K562 (cell line): ENCODE data around the gene ZFYVE28. TPM values are rescaled to one million over a fixed set of nuclear protein-coding genes. Genes with fewer than 3 reads are reported as not detected.
A peak's percentile ranks its signal among the peaks of the same experiment; 100 is the strongest.

Experiments
- ATAC-seq: fragments of 200-7000 bp; cut with Tn5 transposase; 3 replicates; pipeline ENCODE4 v1.9.1; 2020; ENCODE audit warnings: moderate library complexity
- BruUV-seq: library from RNA; stranded (reverse); fragments of 400-500 nt; replicated peaks from 2 replicates; lab custom pipeline; 2021; lab: Mats Ljungman, UMichigan
- CTCF ChIA-PET: fragments of 300-600 bp; formaldehyde crosslinking; extraction: SDS; loops from one replicate; lab custom pipeline; 2021; ENCODE audit warnings: low intra/inter-chr PET ratio; lab: Yijun Ruan, JAX
- POLR2A ChIA-PET: fragments of 300-600, 350-650 bp; sonication (Branson Sonifier 250); formaldehyde crosslinking; extraction: SDS; loops from one replicate; lab custom pipeline; 2021; ENCODE audit warnings: antibody characterized with exemption, inconsistent platforms; lab: Yijun Ruan, JAX
- DNase-seq, 4 experiments: peaks; one replicate each; pipeline versions ENCODE4 v3.0.0 to v3.0.0-alpha.2; 2011 to 2018; ENCODE audit warnings: low spot score in 3 of 4, mixed read lengths in 3 of 4; ENCODE audit errors: extremely low read depth in 1 of 4
- FAIRE-seq: peaks from 2 replicates; lab custom pipeline; 2011; peaks lifted over from hg19 to GRCh38; lab: Jason Lieb, UNC
- H2AFZ ChIP-seq: 2 replicates; pipeline ENCODE4 v1.6.0; 2011; ENCODE audit warnings: low read depth, low read length, control low read depth, inconsistent platforms
- H3K27ac ChIP-seq: fragments of 200-600 bp; 3 replicates; pipeline ENCODE4 v1.8.0; 2011; ENCODE audit warnings: low read depth, mild to moderate bottlenecking, control low read depth, inconsistent platforms, low read length, moderate library complexity, mixed read lengths; ENCODE audit errors: extremely low read depth
- H3K27me3 ChIP-seq, 2 experiments: fragments of 300-600 bp in 1 of 2; 2 replicates in 1 of 2; 3 replicates in 1 of 2; pipeline versions ENCODE4 v1.6.0 to v1.8.0; 2011; ENCODE audit warnings: inconsistent platforms in 2 of 2, low read length in 2 of 2, mild to moderate bottlenecking in 1 of 2, mixed read lengths in 1 of 2, moderate library complexity in 1 of 2; ENCODE audit not compliant: control insufficient read depth in 2 of 2, insufficient read depth in 2 of 2
- H3K36me3 ChIP-seq: fragments of 300-600 bp; 3 replicates; pipeline ENCODE4 v1.8.0; 2011; ENCODE audit warnings: mild to moderate bottlenecking, low read length, inconsistent platforms; ENCODE audit not compliant: control insufficient read depth, insufficient read depth
- H3K4me1 ChIP-seq, 2 experiments: fragments of 200-600 bp in 1 of 2; replicated peaks in 1 of 2; 2 replicates in 1 of 2; 3 replicates in 1 of 2; pipeline versions ENCODE4 v1.5.1 to v1.8.0; 2011; ENCODE audit warnings: inconsistent platforms in 2 of 2, low read length in 2 of 2, mild to moderate bottlenecking in 1 of 2, mixed read lengths in 1 of 2, moderate library complexity in 1 of 2; ENCODE audit not compliant: control insufficient read depth in 2 of 2, insufficient read depth in 2 of 2
- H3K4me2 ChIP-seq: 2 replicates; pipeline ENCODE4 v1.6.1; 2011; ENCODE audit warnings: low read length, control low read depth, inconsistent platforms, mixed read lengths; ENCODE audit not compliant: insufficient read depth
- H3K4me3 ChIP-seq: fragments of 200-600 bp; sonication (generic), shearing (Covaris generic); 2 replicates; pipeline ENCODE4 v1.5.1; 2016; ENCODE audit warnings: control low read depth, inconsistent platforms
- H3K79me2 ChIP-seq: fragments of 200-600 bp; 3 replicates; pipeline ENCODE4 v1.8.0; 2011; ENCODE audit warnings: low read length, inconsistent platforms; ENCODE audit not compliant: control insufficient read depth, insufficient read depth
- H3K9ac ChIP-seq, 2 experiments: 2 replicates each; pipeline versions ENCODE4 v1.6.0 to v1.6.1; 2011; ENCODE audit warnings: low read depth in 2 of 2, low read length in 2 of 2, control low read depth in 1 of 2, inconsistent platforms in 1 of 2, mild to moderate bottlenecking in 1 of 2, mixed read lengths in 1 of 2; ENCODE audit not compliant: insufficient read depth in 1 of 2
- H3K9me1 ChIP-seq: one replicate; pipeline ENCODE4 v1.6.0; 2011; ENCODE audit warnings: inconsistent platforms, mild to moderate bottlenecking, low read length, moderate library complexity; ENCODE audit not compliant: control insufficient read depth, insufficient read depth
- H3K9me3 ChIP-seq: replicated peaks from 2 replicates; pipeline ENCODE4 v1.5.1; 2011; ENCODE audit warnings: low read depth, low read length, inconsistent platforms; ENCODE audit not compliant: control insufficient read depth, insufficient read depth
- H4K20me1 ChIP-seq: replicated peaks from 2 replicates; pipeline ENCODE4 v1.6.1; 2011; ENCODE audit warnings: low read length, inconsistent platforms, mixed read lengths; ENCODE audit not compliant: control insufficient read depth, insufficient read depth
- CREB3 ChIP-seq: fragments of 450-650 bp; conservative IDR thresholded peaks from 2 replicates; pipeline ENCODE4 v1.6.1; 2016; ENCODE audit warnings: missing genetic modification characterization, low read depth, mild to moderate bottlenecking, missing compliant biosample characterization, moderate library complexity
- CREM ChIP-seq: IDR thresholded peaks from 2 replicates; pipeline ENCODE4 v1.6.1; 2014; ENCODE audit warnings: antibody characterized with exemption, low read depth
- DACH1 ChIP-seq: fragments of 450-650 bp; IDR thresholded peaks from 2 replicates; pipeline ENCODE4 v1.6.1; 2018; ENCODE audit not compliant: partially characterized antibody
- EZH2 ChIP-seq: IDR thresholded peaks from 2 replicates; pipeline ENCODE4 v1.6.1; 2012; ENCODE audit warnings: low read depth, mild to moderate bottlenecking, inconsistent platforms, low read length, borderline replicate concordance
- HMGN3 ChIP-seq: IDR thresholded peaks from 2 replicates; pipeline ENCODE4 v1.6.1; 2011; ENCODE audit warnings: borderline replicate concordance, low read depth, mild to moderate bottlenecking, mixed read lengths, low read length; ENCODE audit not compliant: insufficient read length; ENCODE audit errors: extremely low read depth
- NELFE ChIP-seq: IDR thresholded peaks from 2 replicates; pipeline ENCODE4 v1.6.1; 2011; ENCODE audit warnings: mild to moderate bottlenecking; ENCODE audit not compliant: insufficient read depth, insufficient read length
- PTBP1 ChIP-seq: fragments of 200-400 bp; formaldehyde crosslinking; IDR thresholded peaks from 2 replicates; pipeline ENCODE4 v1.6.1; 2017; ENCODE audit warnings: low read depth, low read length
- SRSF7 ChIP-seq: fragments of 200-400 bp; formaldehyde crosslinking; optimal IDR thresholded peaks from 2 replicates; pipeline ENCODE3; 2017; ENCODE audit warnings: mild to moderate bottlenecking, low read depth, low read length
- UBTF ChIP-seq, 2 experiments: IDR thresholded peaks; 2 replicates each; pipeline ENCODE4 v1.6.1; 2012; ENCODE audit warnings: improper control_type of control experiment in 2 of 2, low read depth in 2 of 2, low read length in 2 of 2, borderline replicate concordance in 1 of 2
- ZEB2 ChIP-seq: fragments of 450-650 bp; IDR thresholded peaks from 2 replicates; pipeline ENCODE4 v1.6.1; 2016
- ZNF143 ChIP-seq: sonication (generic); formaldehyde crosslinking; IDR thresholded peaks from 2 replicates; pipeline ENCODE4 v1.9.0; 2022; ENCODE audit warnings: mild to moderate bottlenecking, missing genetic modification reagents
- WGBS: fragments of 100-300 bp; shearing (Covaris generic); methylation state at CpG from one replicate; pipeline ENCODE4 v1.1.6; 2016; ENCODE audit warnings: low coverage, mixed read lengths; ENCODE audit not compliant: insufficient coverage; ENCODE audit errors: missing lambda C conversion rate; 5-methylcytosine and 5-hydroxymethylcytosine counted together
- in situ Hi-C: fragments of 300-500 bp; cut with MboI; formaldehyde crosslinking; loops from 4 replicates; pipeline ENCODE4 v1.15.0; 2018; ENCODE audit warnings: inconsistent platforms, mixed read lengths
- intact Hi-C: fragments of 100-400 bp; cut with micrococcal nuclease; formaldehyde crosslinking; loops from 2 replicates; pipeline ENCODE4 v1.14.2; 2022
- polyA plus RNA-seq, 8 experiments: library from polyadenylated mRNA; depleted of rRNA in 4 of 8; stranded (reverse) in 5 of 8; unstranded in 3 of 8; fragments of >200 nt; fragmentation: Nextera tagmentation in 2 of 8; fragmentation: Illumina TruSeq in 1 of 8; extraction: Ambion mirVana in 2 of 8; extraction: Trizol in 1 of 8; gene quantifications; 2 replicates each; pipeline versions ENCODE4 v1.2.1 to v1.2.3, GENCODE V29; 2011 to 2014; ENCODE audit warnings: inconsistent platforms in 1 of 8, missing spikeins in 1 of 8
- total RNA-seq, 7 experiments: library from RNA; depleted of rRNA in 6 of 7; stranded (reverse); fragments of >200 nt in 6 of 7; fragmentation: Illumina TruSeq in 2 of 7; extraction: Trizol in 2 of 7; gene quantifications; 2 replicates each; pipeline versions ENCODE4 v1.2.1 to v1.2.3, GENCODE V29; 2011 to 2021; ENCODE audit warnings: low replicate concordance in 1 of 7

The ZFYVE28 gene
- total and polyA plus RNA-seq, 9 of the 15 experiments (the other 6 are each of a cell fraction or from before 2014, with no cell fraction given), result 1.3 to 24.8 (median 8.9) TPM

- intact Hi-C loops, result no loop called here
- no TSS peak for BruUV-seq
- Histone ChIP-seq H3K9ac (peak overlapping the region; percentile 32 to 92), H3K27ac (peak overlapping the region; percentile 79), H2AFZ (0 out of 2 replicates have a peak overlapping the region, but pooled peaks have one; percentile 5), H3K27me3 (no peaks in the 10 kb centered on the region), H3K4me1 (peaks cover 46 to 76% of the 10 kb centered on the region in 2 experiments), H3K4me3 (no peak overlapping the region), H3K9me3 (no peaks in the 10 kb centered on the region), H4K20me1 (no peaks in the 10 kb centered on the region), H3K36me3 (peaks cover 12% of the 10 kb centered on the region; the same call in 1 of the 3 replicates), H3K79me2 (peaks cover 76% of the 10 kb centered on the region), H3K4me2 (peak overlapping the region; percentile 72), H3K9me1 (peaks cover 6% of the 10 kb centered on the region)
- WGBS, result 1% methylated on average over 9 of the region's 9 CpGs
- in situ Hi-C loops, result no loop called here
- ChIA-PET CTCF (no interaction called here), POLR2A (interaction anchor here (0.5 to 1.2 kb wide), 7 partner anchors 8 to 59 kb away, joined by 3 to 5 read pairs (median 4); no protein-coding TSS in a partner anchor)
- FAIRE-seq, result peak; percentile 71
- peak; percentile 89 for ATAC-seq
- peak; percentile 77 to 85 (median 80) for DNase-seq
- TF ChIP-seq UBTF (IDR thresholded peaks at IDR 0.05; ENCODE audit: borderline replicate concordance in 1 of 2, low read depth in 2 of 2, low read length in 2 of 2) (peak in 1 of 2 experiments; percentile 80; a peak in 2 of 4 replicates), ZEB2 (peak; percentile 84; the same call in 1 of the 2 replicates), SRSF7 (no peak), DACH1 (no peak), NELFE (no peak), EZH2 (no peak), ZNF143 (CRISPR knock-in tag) (no peak), CREB3 (tag) (0 out of 2 replicates have a peak, but pooled peaks have one; percentile 38), HMGN3 (peak; percentile 62), PTBP1 (no peak), CREM (peak; percentile 69)
Measured at GRCh38 chr4:2395584-2395983, 22.9 kb downstream of the ZFYVE28 start.
